ENCODE measurements around the gene FRRS1L.

FRRS1L gene

DNA sequence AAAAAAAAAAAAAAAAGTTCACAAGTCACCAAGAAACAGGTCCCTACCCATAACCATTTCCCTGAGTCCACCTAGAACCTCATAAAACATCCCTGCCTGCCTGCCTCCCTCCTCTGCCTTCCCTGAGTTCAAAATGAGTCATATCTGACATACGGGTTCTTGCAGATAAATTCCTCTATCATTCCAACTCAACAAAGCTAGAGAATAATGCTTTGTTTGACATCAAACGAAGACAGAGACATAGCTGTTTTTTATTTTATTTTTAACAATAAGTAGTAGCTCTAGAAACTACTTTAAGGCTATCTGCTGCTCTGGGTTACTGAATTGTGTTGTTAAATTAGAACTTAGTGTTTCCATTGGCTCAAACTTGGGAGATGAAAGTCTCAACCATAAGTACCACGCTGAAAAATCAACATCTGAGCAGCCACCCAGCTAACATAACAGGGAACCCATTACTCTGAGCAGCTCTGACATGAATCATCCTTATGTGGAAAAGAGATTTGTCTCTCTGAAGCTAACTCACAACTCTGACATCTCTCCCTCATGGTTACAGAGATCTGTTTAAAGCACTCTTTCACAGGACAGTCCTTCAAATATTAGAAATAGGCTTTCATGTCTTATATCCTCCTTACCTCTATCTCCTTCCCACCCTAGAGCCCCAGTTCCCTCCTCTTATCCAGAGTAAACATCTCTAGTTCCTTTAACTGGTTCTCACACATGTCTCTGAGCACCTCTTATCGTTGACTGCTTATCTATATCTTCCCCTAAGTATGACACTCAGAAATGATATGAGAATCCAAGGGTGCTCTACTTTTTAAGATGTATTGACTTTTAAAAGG, 59.4 kb downstream of the FRRS1L start:
- no peak for DNase-seq (ENCODE audit: low read depth, low spot score)

DNA sequence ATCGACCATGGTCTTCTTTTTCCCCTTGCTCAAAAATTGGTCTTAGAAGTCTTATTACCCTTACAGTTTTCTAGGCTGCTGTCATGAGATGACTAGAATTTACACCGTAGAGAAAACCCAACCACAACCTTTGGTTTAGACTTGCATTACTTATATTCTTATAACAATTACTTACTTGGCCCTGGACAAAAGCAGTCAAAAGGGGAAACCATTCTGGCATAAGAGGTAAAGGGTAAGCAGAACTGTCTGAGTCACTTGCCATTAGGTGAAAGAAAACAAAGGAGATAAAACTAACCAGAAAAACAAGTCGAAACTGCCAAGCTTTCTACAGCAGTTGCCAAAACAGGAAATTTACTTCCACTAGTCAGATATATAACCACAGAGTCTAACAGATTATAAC, 65.2 kb downstream of the FRRS1L start:
- DNase-seq (ENCODE audit: low read depth, low spot score): no peak

DNA sequence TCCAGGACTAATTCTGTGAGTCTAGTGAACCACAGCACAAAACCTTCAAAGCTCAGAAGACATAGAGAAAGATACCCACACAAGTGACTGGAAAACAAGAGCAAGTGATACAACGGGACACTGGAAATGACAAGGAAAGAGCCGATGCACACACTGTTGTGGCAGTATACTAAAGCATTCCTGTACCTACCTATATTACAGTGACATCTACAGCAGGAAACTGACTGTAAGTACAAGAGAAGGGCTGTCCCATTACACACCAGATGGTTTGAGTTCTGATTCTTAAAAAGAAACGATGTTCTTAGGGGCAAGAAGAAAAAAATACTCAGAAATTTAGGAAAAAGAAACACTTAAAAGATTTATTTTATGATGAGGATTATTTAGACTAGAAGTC, 65.8 kb downstream of the FRRS1L start:
- no peak for DNase-seq (ENCODE audit: low read depth, low spot score)

DNA sequence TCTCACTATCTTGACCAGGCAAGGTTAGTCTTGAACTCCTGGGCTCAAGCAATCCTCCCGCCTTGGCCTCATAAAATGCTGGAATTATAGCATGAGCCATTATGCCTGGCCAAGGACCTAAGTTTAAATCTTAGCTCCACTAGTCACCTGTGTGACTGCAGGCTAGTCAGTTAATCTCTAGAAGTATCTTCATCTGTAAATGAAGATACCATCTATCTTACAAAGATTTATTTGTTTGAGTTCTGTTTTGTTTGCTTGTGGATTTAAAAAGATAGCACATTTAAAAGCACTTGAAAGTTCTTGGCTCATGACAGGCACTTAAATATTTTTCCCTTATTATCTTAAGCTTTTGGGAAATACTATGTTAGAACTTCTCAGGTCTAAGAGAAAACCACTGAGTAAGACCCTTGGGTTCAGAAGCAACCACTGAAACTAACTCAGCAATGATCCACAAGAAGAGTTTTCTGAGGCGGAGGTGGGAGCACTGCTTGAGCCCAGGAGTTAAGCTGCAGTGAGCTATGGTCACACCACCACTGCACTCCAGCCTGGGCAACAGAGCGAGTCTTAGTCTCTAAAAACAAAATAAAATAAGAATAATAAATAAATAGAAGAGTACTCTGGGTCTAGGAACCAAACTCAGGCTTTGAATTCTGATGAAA, 66.4 kb downstream of the FRRS1L start:
- no peak for DNase-seq (ENCODE audit: low read depth, low spot score)

DNA sequence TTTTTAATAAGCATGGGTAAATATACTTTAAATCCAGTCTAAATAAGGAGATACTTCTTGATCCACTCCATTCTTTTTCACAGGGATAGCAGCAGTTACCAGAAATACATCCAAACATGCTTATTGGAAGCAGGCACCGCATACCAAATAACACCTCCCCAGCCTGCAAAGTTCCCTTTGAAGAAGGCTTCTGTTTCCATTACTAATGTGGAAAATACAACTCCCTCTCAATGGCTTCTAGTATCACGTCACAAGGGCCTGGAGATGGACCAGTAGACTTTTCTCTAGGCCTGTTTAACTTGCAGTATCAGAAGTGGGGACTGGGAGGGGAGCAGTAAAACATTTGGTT, 68.1 kb downstream of the FRRS1L start:
- no peak for DNase-seq (ENCODE audit: low read depth, low spot score)

DNA sequence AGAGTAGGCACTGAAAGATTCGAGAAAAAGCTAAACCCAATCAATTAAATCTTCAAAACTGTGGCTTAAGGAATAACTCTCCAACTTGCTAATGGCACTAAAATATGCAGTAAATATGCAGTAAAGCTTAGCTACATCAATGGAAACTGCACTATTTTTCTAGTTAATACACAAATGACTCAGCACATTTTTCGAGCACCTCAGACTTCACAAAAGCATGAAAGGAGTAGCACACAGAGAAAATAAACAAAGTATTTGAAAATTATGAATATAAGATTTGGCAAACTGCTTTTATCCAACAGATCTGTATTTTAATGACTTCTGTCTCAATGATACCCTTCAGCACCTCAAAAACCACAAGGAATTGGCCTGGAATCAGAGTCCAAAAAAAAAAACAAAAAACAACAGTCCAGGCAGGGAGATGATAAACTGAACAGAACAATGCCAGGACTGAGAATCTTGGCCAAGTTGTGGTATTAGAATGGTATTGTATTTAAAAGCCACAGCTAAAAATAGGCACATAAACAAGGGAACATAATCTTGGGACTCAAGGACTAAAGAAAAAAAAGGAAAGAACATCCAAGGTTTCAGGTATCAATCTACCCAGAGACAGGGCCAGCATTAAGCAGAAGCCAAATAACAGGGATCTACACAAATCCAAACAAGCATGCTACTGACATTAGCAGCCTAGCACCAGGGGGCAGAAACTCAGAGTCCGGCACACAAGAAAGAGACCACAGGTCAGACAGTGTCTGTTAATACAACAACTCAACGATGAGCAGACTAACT, 68.7 kb downstream of the FRRS1L start:
- DNase-seq (ENCODE audit: low read depth, low spot score): no peak

DNA sequence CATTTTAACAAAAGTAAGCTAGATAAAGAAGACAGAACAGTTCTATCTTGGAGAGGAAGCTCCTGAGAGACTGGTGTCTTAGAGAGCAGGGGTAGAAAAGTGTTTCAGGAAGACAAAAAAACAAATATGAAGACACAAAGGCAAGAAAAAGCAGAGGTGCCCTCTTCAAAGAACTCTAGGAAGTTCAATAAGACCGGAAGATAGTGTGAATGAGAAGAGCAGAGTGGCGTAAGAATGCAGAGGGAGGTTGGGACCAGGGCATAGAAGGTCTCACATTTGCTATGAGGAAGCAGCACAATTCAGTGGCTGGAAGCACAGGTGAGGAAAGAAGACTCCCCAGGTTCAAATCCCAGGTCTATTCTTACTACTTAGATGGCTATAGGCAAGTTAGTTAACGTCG, 69.9 kb downstream of the FRRS1L start:
- no peak for DNase-seq (ENCODE audit: low read depth, low spot score)

DNA sequence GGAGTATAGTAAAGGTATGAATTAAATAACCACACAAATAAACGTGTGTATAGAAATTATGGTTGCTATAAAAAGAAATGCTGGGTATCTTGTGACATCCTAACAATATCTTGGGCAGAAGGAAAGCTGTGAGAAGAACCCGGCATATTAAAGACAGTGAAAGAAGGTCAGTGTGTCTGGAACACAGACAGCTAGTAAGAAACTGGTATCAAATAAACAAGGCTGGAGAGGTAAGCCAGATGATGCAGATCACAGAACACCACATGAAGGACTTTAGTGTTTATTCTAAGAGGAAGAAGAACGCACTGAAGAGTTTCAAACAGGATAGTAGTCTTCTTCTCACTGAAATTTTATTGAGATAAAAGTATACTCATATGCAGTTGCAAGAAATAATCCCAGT, 71.7 kb downstream of the FRRS1L start:
- DNase-seq (ENCODE audit: low read depth, low spot score): no peak

DNA sequence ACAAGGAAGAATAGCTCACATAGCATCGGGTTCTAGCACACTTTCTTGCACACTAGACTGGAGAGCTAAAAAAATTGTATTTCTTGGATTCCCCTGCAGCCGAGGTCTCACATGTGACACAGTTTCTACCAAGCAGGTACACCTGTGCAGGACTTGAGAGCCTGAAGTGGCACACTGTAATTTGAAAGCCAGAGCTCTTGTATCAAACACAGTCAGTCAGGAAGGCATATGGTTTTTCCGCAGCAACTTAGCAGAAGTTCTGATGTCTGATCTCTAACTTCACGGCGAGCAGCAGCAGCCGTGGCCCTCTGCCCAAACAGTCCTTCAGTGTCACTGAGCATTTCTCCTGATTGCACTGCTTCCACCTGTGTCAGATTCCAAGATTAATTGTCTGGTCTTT, 72.8 kb downstream of the FRRS1L start:
- DNase-seq (ENCODE audit: low read depth, low spot score): no peak

DNA sequence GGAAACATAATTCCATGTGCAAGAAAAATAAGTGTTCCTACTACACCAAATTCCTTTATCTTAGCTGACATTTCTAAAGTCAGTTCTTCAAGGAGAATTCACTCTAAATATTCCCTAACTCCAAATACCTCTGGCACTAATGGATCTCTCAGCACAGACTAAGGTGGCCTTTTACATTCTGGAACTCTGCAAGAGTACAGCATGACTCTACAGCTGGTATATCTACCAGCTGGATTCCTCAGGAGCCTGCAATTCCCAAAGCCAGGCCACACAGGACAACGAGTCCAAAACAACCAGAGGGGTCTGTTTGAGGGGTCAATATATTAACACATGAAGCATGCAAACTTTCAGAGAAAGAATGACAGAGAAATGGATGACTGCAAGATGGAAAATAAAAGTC, 74.5 kb downstream of the FRRS1L start:
- no peak for DNase-seq (ENCODE audit: low read depth, low spot score)

DNA sequence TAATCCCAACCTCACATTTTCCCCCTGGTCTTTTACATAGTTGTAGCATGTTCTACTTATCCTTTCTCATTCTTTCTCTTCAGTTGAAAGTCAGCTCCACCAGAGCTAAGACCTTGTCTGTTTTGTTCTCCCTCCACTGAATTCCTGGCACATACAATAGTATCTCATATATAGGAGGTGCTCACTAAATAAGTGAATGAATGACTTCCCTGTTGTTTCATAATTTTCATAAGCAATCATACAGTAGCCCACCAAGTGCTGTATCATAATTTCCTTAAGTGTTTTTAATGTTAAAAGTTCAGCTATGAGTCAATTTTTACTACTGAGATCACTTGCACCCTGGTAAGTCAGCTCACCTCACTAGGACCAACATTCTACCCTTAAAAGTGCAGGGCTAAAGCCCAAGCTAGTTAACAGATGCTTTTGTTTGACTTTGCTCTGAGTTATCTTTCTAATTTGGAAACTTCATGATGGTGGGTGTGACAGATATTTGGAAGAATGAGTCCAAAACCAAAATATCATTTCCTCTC, 74.9 kb downstream of the FRRS1L start:
- no peak for DNase-seq (ENCODE audit: low read depth, low spot score)

DNA sequence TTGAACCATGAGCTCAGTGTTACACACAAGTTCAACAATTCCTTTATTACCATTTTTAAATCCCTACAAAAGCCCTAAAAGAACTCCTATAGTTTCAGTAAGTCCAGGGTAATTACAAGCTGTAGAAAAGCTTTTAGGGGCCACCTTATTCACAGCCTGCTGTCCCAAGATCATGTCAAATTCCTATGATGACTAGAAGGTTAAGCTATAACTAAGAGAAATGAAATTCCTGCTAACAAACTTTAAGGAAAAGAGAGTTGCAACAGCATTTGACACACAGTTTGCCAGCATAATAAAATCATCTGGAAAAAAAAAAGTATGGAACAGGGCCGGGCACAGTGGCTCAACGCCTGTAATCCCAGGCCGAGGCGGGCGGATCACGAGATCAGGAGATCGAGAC, 78.8 kb downstream of the FRRS1L start:
- DNase-seq (ENCODE audit: low read depth, low spot score): no peak

DNA sequence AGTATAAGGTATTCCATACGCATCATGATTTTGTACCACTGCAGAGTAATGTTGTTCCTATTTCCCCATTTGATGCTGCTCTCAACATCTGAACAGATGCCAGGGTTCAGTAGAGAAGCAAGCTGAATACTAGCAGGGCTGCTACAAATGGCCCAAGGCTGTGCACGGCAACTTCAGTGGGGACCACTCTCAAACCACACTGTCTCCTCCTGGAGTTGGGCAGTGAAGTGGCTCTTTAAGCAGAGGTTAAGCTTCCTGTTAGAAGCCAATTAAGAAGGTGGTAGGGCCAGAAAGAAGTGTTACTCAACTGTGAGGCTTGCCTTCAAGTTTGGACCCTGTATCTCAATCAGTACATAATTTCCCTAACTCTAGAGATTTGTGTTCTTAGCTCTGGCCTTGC, 79.3 kb downstream of the FRRS1L start:
- no peak for DNase-seq (ENCODE audit: low read depth, low spot score)

DNA sequence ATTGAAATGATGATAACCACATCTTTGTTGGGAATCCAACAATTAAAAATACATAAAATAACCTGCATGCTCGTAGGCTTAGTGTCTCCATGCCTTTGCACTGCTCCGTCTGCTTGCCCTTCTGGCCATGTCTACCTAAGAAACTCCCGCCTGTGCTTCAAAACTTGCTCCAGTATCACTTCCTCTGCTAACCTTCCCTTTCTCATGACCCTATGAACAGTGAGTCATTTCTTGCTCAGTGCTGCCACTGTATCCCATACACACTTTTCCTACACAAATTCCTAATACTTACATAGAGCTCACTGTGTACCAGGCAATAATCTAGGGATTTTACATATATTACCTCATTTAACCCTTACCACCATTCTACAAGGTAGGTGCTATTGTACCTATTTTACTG, 80.8 kb downstream of the FRRS1L start:
- no peak for DNase-seq (ENCODE audit: low read depth, low spot score)

DNA sequence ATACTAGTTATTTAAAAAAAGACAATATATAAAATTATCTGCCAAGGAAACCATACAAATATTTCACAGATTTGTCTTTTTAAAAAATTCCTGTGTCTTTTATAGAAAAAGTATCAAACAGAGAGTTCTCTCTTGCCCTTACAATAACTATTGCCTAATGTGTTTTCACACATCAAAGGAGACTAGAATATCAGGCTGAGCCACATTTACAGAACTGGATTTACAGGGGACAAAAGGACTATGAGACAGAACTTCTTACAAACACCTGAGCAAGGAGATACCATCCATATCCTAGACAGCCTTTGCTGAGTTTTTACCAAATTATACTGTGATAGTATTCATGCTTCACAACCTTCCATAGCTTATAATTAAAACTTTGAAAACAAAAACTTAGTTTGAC, 81.5 kb downstream of the FRRS1L start:
- no peak for DNase-seq (ENCODE audit: low read depth, low spot score)

DNA sequence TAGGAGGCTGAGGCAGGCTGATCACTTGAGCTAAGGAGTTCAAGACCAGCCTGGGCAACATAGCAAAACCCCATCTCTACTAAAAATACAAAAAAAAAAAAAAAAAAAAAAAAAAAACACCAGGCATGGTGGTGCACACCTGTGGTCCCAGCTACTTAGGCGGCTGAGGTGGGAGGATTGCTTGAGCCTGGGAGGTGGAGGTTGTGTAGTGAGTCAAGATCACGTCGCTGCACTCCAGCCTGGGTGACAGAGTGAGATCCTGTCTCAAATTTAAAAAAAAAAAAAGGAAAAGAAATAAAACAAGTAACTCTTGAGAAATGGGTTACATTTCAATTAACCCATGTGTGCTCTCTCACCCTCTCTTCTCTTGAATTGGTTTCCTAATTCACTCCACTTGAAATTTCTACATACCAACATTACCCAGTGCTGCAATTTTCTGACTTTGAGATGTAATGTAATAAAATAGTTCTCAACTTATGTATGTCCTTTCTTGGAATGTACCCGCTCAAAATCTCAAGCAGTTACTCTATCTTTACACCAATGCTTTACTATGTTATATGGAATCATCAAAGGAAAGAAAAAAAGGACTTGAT, 83.1 kb downstream of the FRRS1L start:
- DNase-seq (ENCODE audit: low read depth, low spot score): no peak

DNA sequence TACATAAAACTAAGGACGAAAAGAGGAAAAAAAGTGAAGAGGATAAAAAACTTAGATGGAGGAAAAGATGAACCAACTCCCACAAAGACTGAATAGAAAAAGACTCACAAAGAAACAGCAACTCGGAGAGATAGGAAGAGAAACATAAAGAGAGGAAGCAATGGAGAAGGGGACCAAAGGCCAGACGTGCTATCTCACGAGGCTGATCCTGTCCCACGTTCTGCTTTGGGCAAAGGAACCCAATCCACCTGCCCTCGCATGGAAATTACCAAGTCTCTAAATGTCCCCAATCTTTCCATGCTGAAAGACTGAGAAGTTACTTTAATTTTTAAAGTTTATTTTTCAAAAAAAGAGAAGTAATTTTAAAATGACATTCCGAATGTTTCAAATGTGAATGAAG, 83.9 kb downstream of the FRRS1L start:
- DNase-seq (ENCODE audit: low read depth, low spot score): no peak

DNA sequence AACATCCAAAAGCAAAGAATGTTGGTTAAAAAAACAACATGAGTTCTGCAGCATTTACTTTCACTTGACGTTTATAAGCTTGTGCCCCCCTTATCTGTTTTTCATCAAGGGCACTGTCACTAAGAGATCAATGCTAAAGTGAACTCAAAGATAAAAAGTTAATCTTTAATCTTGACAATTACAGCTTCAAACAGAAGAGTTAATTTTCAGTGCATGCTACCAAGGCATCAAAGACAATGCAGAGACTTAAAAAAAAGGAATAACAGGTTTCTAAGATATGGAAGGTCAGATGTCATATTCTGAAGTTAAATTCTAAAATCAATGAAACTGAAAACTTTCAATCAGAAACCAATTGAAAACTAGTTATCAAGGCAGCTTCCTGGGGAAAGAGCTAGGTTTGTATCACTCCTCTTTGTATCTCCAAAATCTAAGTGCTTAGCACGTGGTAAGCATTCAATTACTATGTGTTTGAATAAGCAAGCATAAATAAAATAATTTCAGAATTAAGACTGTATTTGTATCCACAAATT, 84.9 kb downstream of the FRRS1L start:
- DNase-seq (ENCODE audit: low read depth, low spot score): no peak
